NCI-H524 treated with DMSO at 0.1 percent for 48 hours (cell line): ENCODE data around the gene IL1R1.

Experiments used
- DNase-seq: peaks from one replicate; lab custom pipeline; 2025; lab: John Stamatoyannopoulos, UW

Gene IL1R1

DNA sequence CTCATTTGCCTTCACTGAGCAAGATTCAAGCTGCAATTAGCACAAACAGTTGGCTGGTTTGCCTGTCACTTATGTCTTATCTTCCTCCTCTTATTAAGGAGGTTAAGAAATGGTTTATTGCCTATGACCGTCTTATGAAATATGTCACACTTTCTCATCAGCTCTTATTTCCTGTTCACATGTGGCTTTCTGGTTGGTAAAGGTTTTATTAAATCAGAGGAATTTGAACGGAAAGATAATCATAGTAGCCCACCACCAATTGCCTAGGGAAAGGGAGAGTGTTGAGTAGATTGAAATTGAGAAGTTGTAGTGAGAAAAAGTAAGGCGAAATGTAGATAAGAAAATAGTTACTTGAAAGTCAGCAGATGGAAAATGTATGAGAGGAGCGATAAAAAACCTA lies 4.2 kb upstream of the IL1R1 start:
- no peak for DNase-seq

DNA sequence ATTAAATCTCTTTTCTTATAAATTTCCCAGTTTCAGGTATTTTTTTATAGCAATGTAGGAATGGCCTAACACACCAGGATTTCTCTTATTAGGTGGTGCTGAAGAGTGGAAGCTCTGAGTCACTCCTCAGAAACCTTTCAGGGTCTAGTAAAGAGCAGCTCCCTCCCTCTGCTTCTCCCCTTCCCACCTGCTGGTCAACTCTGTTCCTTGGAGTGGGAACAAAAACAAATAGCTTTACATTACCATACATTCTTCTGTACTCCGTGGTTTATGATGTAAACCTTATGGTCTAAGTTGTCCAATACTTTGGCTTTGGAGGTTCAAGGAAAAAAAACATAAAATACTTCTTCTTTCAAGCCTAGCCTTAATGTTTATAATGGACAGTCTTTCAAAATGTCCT lies 2.7 kb upstream of the IL1R1 start:
- no peak for DNase-seq

DNA sequence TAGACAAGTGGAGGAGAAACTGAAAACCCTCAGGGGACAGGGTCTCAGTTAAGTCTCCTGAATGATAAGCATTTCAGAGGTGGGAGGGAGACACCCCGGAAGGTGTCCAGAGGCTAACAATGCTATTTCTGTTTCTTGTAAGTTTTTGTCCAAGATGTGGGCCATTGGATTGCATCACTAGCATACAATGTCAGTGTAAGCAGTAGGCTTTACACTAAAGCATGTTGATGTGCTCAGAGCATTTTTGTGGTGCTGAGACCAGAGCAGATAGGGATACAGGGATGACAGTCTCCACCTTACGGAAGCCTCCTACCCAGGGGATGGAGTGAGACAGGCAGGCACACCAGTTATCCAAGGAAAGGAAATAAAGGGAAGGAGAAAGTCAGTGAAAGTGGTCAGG lies 2.2 kb upstream of the IL1R1 start:
- no peak for DNase-seq

DNA sequence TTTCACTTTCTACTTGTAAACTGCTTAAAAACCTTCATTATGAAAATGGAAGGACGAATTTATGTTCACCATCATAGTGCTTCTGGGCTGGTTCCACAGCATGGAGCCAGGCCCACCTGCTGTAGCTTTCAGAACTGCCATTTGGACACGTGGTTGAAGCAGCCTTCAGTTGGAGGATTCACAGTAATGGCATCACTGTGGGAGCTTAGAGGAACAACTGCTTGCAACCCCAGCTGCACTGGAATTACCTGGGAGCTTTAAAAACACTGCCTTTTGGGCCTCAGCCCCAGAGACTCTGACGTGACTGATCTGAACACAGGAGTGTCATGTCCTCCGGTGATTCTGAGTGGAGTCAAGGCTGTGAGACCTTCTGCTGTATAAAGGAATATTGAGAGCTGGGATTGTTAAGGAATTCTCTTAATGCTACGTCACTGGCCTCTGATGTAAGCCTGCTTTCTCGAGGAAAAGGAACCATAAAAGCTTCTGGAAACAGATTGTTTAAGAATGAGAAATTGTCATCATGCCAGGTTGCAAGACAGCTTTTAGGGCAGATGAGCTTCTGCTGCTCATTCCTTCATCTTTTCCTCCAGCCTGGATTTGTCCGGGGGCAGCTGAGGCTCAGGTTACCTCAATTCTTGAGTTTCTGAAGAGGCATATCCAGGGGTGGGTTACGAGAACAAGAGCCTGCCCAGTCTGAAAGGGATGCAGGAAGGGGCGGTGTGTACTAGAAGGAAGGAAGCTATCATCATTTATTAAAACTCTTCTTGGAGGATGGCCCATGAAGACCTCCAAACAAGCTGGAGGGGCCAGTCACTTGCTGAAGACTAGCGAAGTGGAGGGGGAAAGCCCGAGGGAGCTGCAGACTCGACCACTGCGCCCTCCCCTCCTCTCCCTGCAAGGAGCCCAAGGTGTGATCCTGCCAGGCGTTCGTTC lies 1.3 kb upstream of the IL1R1 start:
- no peak for DNase-seq

DNA sequence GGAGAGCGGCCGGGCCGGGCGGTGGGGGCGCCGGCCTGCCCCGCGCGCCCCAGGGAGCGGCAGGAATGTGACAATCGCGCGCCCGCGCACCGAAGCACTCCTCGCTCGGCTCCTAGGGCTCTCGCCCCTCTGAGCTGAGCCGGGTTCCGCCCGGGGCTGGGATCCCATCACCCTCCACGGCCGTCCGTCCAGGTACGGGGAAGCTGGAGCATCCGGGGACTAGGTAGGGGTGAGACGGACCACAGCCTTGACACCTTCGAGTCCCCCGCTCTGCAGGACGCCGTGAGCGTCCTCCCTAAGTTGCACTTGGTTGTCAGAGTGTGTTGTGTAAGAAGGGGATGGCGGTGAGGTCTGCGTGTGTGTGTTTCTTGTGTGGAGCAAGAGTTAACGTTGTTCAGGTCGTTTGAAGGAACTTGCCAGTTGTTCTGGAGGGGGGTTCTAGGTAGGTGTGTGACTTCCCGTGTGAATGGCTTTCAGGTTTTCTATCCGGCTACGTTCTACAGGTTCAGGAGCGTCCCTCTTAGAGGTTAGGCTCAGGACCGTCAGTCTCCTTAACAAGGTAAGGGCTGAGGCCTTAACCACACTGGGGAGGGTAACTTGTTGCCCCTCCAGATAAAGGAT lies 393 bp downstream of the IL1R1 start:
- DNase-seq = no peak

DNA sequence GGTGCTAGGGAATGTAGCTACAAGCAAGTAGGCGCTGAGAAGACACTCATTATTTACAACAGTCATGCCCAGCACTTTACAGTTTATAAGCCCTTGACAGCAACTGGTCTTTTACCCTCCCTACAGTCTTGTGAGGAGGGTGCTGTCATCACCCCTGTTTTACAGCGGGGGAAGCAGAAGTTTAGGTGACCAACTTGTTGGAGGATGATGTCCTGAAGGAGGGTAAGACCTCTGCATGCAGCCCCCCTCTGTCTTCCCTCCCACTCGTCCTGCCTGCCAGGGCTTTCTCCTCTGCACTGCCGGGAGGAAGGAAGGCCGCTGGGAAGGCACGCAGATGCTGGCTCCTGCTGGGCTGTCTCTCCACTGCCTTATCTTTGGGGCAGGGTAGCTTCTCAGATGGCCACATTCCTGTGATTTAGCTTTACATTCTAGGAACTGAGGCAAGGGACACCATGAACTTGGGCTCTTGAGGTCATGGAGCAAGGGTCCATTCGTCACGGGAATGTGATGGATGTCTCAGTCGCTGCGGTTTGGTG lies 972 bp downstream of the IL1R1 start:
- no peak for DNase-seq

DNA sequence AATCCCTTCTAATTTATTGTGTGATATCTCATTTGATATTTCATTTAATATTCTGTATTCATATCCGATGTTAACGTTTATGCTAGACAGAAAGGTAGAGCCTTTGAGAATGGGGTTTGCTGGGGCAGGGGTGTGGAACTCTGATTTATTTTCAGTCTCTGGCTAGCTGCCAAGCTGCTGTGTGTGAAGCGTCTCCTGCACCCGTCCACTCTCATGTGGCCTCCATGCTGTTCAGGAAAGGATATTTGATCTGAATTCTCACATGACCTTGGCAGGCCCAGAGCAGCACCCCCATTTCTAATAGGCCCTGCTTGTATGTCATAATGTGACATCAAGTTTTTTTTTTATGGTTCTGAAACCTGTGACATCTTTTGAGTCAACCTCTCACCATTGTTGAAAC lies 1.6 kb downstream of the IL1R1 start:
- DNase-seq = no peak

DNA sequence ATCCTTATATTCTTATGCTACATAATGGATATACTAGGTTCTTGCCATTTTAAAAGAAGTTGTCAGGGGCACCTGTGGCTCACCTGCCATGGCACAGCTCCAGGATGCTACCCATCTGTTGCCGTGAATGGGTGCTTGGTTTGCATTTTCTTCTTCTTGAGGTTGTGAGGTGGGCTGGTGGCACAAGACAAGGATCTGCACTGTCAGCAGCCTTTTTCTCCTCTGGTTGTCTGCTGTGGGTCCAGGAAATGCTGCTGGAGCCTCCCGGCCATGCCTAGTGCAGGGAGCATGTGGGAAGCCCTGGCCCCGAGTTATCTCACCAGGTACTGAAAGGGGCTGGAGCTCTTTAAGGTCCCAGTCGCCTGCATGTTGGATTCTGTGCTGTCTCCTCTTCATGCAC lies 2.6 kb downstream of the IL1R1 start:
- DNase-seq = no peak

DNA sequence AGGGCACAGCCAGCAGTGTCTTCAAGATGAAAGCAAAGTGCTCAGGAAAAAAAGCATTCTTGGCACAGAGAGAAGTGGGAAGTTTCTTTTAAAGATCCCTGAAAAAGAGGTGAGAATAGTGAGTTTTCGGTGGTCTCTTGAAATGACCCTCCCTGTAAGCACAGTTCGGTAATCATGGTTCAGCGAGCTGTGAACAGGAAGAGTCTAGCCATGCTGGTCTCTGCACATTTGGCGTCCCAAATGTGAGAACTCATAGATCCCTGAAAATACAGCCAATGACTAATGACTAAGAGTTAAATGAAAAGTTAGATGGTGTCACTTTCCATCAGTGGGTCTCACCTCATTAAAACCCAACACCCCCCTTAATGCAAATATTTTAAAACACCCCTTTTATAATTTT lies 3.4 kb downstream of the IL1R1 start:
- DNase-seq = no peak

DNA sequence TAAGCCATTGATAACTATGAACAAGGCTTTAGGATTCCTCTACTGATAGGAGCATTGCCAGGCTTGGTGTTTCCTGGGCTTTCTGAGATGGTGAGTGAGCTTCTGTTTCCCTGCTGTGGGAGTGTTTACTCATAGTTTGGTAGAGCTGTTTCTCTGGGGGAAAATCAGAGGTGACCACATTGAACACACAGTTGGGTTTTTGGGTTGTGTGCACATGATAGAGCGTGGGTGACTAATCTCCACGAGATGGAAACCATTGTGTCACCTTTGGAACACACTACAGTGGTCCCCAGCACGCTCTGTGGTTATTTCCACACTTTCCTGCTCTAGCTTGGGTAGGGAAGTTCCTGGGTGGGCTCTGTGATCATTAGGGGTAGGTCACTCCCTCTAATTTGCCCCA lies 5.4 kb downstream of the IL1R1 start:
- DNase-seq = no peak

DNA sequence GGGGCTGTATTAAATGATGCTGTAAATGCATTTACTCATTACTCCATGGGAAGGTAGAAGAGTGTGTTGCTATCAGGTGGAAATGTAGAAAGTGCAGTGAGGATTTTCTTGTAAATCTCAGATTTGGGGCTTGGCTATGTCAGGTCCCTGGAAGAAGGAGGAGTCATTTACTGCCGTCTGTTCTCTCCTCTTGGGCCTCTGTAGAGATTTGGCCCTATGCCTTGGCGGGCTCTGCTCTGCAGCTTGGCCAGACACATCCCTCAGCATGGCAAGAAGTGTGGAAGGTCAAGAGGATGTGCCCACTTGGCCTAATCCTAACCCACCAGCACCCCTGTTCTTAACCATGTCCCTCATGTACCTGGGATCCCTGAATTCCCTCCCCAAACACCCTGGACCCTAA lies 6.7 kb downstream of the IL1R1 start:
- no peak for DNase-seq

DNA sequence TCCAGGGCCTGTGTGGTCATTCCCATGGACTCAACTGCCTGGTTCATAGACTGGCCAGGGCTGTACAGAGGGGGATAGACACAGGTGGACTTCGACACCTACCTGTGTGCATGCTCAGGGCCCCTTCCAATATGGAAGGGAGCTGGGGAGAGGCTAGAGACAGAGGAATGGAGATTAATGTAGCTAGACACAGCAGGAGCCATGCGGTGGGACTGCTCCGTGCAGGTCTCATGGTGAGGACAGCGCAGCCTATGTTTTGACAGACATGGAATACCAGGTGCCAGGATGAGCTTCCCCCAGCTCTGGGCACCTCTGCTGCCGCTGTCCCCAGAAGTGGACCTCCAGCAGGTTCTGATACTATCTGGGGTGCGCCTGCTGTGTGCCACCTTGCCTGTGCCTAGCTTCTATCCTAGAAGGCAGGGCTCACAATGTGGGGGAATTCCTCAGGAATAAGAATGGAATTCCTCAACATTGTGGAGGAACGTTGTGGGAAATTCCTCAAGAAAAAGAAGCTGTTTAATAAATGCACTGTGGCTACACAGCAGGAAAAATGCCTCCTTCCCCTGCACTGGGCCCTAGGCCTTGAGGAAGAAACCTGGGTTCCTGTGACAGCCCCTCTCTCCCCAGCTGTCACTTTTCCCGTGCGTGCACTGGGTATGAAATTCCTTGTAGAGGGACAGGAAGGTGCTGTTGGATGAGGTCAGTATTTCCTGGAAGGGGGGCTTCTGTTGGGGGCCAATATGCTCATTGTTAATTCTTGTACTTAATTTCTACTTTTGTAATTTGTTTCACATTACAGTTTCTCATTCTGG lies 7.3 kb downstream of the IL1R1 start:
- DNase-seq = no peak

DNA sequence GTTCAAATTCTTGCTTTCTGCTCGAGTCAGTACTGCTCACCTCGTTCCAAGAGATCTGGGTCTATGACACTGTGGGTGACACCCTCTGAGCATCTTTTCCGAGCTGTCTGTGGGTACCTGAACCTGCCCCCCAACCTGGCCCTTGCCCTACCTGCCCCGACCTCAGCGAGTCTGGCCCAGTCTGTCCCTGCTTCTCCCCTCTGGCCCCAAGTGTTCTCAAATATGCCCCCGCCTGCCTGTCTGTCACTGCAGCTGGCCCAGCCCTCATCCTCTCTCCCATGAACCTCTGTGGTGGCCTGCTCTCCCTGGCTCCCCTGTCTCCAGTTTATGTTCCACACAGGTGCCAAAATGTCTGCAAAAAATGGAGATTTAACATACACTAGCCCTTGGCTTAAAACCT lies 11.8 kb downstream of the IL1R1 start:
- no peak for DNase-seq

DNA sequence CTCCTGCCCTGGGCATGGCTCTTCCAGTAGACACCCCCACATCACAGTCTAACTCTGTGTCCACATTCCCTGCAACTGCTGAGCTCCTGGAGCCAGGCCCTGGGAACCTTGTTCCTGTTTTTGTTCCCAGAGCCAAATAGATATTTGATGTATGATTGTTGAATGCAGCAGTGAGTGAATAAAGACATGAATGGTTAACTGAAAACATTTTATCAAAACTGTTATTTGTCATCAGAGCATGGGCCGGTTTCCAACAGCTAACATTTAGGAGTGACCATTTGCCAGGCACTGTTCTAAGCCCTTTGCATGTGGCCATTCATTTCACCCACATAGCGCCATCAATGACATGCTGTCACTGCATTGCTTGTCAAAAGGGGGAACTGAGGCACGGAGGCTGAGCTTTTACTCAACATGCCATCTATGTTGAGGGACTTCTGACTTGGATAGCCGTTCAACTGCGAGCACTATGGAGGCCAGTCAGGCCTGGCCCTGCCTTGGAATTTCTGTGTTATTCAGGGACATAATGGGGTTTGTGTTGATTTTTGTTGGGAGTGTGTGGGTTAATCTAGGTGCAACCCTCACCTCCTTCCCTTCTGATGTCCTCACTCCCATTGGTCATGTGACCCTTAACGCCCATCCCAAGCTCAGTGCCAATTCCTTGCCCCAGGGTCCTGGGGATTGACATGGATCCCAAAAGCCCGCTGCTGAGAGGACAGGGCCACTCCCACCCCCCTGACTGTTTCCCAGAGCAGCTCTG lies 12.6 kb downstream of the IL1R1 start:
- DNase-seq = no peak

DNA sequence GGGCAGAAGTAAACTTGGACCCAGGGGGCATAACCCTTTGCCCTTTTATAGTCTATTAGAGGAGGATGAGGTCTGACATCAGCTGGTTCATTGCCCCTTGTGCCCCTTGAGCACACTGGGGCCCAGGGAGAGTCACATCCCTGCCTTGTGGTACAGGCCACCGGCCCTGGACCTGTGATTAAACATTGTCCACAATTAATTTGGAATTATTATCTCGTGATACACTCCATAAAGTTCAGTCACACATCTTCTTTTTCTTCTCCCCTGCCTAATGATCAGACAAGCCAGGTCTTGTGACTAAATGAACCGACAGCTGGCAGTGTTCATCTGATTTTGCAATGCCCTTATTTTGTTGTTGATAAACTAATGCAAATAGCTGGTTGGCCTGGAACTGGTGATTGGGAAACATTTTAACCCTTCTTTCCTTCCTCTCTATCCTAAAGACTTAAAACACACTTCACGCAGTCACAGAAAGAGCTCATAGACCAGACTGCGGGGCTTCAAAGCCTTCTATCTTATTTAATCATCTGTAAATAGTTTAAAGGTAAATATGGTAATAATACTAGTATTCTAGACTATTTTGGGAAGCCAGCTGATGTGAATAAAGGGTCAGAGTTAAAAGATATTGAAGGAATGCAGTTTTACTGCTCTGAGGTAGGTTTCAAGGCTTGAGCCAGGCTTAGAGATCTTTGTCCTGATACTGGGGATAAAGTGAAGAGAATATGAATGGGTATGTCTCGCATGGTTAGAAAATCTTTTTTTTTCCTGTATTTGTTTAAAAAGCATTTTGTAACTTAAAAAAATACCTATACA lies 13.4 kb downstream of the IL1R1 start:
- DNase-seq = no peak

DNA sequence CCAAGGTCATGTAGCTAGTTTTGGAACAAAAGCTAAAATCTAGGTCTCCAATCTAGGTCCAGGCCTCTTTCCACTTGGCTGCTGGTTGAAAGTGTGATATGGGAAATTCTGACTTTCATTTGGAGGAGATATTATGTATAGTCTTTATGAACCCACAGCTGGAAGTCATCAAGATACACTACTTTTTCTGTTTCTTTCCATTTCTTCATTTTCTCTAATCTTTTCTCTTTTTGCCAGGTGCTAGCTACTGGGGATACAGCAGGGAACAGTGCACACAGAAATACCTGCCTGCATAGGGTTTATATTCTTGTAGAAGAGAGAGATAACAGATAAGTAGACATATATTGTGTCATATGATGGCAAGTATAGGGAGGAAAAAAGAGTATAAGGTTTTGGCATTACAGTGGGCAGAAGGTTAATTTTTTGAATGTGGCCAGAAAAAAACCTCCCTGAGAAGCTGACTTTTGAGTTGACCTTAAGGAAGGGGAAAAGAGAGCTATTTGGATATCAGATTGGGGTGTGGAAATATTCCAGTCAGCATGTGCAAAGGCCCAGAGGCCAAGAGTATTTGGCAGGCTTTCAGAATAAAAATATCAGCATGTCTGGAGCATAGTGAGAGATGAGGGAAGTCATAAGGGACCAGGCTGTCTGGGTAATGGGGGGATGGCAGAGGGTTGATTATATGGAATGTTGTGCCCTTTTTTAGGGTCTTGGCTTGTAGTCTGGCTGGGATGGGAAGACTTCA lies 15.6 kb downstream of the IL1R1 start:
- DNase-seq = no peak

DNA sequence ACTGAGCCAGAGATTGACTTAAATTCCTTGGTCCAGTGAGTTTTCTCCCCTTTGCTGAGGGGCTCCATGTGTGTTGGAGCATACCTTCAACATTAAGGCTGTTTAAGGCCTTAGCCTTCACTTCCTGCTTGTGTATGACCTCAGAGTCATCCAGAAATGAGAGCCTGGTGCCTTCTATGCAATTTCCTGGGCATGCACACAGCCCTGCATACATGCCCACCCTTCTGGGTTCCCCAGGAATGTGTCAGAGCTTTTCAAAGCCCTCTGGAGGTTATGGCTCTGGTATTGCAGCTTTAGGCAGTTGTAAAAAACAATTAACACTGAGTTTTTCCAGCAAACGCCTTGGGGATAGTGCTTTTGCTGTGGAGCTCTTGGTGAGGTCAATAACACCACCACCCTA lies 16.7 kb downstream of the IL1R1 start:
- no peak for DNase-seq

DNA sequence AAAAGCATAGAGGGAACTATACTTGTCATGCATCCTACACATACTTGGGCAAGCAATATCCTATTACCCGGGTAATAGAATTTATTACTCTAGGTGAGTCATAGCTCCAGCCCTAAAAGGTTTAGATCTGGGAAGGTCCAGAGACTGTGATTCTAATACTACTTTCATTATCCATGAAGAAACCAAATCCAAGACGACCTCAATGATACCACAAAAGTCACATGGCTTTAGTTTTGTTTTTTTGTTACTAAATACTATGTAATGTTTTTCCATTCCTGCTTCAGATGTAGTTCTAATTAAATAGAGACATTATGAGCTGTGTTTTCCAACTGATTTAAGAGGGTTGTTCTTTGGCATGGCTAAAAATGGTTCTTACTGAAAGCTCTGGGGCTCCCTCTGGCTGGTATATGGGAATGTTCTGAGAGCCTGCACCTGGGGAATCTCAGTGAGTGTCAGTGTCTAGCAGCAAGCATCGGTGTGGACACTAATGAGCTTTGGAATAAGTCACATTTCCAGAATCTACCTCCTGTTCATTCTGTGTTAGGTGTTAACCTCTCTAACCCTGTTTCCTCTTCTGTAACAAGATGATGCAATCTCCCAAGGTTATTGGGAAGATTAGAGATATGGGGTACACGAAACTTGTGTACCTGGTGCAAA lies 23.8 kb downstream of the IL1R1 start:
- DNase-seq = no peak

DNA sequence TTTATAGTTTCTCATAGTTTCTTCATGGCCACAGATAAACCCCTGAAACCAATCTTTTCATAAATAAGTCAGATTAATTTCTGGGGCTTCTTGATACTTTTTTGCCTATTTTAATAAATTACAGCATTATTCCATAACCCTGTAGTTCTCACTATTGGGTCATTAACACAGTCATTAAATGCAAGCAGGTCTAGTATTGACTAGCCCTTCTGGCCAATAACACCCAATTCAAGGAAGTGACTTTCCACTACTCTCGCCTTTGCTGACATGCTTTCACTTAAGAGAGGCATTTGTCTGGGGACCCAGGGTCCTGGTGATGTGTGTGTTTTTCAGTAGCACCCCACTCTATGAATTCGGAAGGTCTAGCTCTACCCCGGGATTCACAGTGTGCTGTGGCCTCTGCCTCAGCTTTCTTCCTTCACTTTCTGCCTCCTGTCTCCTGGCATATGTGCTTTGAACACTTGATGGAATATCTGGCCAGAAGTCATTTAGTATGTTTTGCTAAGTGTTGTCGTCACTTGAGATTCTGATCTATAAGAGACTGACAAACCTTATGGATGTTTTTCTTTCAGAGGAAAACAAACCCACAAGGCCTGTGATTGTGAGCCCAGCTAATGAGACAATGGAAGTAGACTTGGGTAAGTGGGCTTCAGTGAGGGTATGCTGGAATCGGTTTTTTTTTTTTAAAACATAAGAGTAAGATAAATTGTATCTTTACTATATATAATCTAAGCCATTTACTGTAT lies 25.7 kb downstream of the IL1R1 start:
- no peak for DNase-seq
